Nephron progenitor cell (in vitro differentiated cells): Measurements from ENCODE around the gene TARM1.

Experiments used
- DNase-seq: peaks from one replicate; pipeline ENCODE4 v3.0.0; 2021
- H3K27ac Mint-ChIP-seq: 2 replicates; pipeline ENCODE4 v1.8.0; 2021; ENCODE audit warnings: mild to moderate bottlenecking, moderate library complexity, mixed read lengths
- H3K27me3 Mint-ChIP-seq: 2 replicates; pipeline ENCODE4 v1.8.0; 2021; ENCODE audit warnings: mild to moderate bottlenecking, low read depth, mixed read lengths; ENCODE audit not compliant: poor library complexity
- H3K36me3 Mint-ChIP-seq: 2 replicates; pipeline ENCODE4 v1.8.0; 2021; ENCODE audit warnings: low read depth, mixed read lengths
- H3K4me1 Mint-ChIP-seq: 2 replicates; pipeline ENCODE4 v1.8.0; 2021; ENCODE audit warnings: mixed read lengths
- H3K4me3 Mint-ChIP-seq: 2 replicates; pipeline ENCODE4 v1.8.0; 2021; ENCODE audit warnings: mild to moderate bottlenecking, moderate library complexity, mixed read lengths
- H3K9me3 Mint-ChIP-seq: 2 replicates; pipeline ENCODE4 v1.8.0; 2021; ENCODE audit warnings: mild to moderate bottlenecking, moderate library complexity, mixed read lengths
- CTCF ChIP-seq: fragments of 200-600 bp; sonication (generic); IDR thresholded peaks from 2 replicates; pipeline ENCODE4 v1.5.0; 2021; ENCODE audit warnings: antibody characterized with exemption

The TARM1 gene

GRCh38 chr19:54074851-54075250, 6.3 kb downstream of the TARM1 start:
- Mint-ChIP-seq H3K9me3 (peaks cover 18% of the 10 kb centered on the region), H3K27me3 (peaks cover 24% of the 10 kb centered on the region), H3K4me3 (no peak overlapping the region), H3K36me3 (no peaks in the 10 kb centered on the region), H3K4me1 (no peaks in the 10 kb centered on the region), H3K27ac (no peak overlapping the region)
- DNase-seq: no peak
- no peak for TF ChIP-seq CTCF

- DNase-seq: no peak
- no peak overlapping the region for H3K4me3 Mint-ChIP-seq
- peaks cover 20% of the 10 kb centered on the region for H3K27me3 Mint-ChIP-seq
- peaks cover 18% of the 10 kb centered on the region for H3K9me3 Mint-ChIP-seq
- TF ChIP-seq CTCF: no peak
- H3K27ac Mint-ChIP-seq: no peak overlapping the region
- no peaks in the 10 kb centered on the region for H3K36me3 Mint-ChIP-seq
- no peaks in the 10 kb centered on the region for H3K4me1 Mint-ChIP-seq
Observed at GRCh38 chr19:54073829-54074228, 7.3 kb downstream of the TARM1 start.

GRCh38 chr19:54069470-54069869, 11.7 kb downstream of the TARM1 start:
- Mint-ChIP-seq H3K4me1 (no peaks in the 10 kb centered on the region), H3K27me3 (peaks cover 11% of the 10 kb centered on the region), H3K4me3 (no peak overlapping the region), H3K27ac (no peak overlapping the region), H3K9me3 (peaks cover 21% of the 10 kb centered on the region), H3K36me3 (no peaks in the 10 kb centered on the region)
- no peak for DNase-seq
- no peak for TF ChIP-seq CTCF

- Mint-ChIP-seq H3K4me1 (no peaks in the 10 kb centered on the region), H3K27ac (no peak within 1 kb of the TSS), H3K36me3 (no peaks in the 10 kb centered on the region), H3K9me3 (peaks cover 3% of the 10 kb centered on the region), H3K27me3 (peaks cover 19% of the 10 kb centered on the region), H3K4me3 (no peak within 1 kb of the TSS)
- TF ChIP-seq CTCF: no peak
- no peak for DNase-seq
Observed at GRCh38 chr19:54063350-54064116, 17.6 kb downstream of the TARM1 start, which contains the start of gene VSTM1. Gene VSTM1 (minus strand): TSS chr19:54063897. CDS start chr19:54063777, 120 bp downstream.

GRCh38 chr19:54062643-54063042, 18.5 kb downstream of the TARM1 start:
- Mint-ChIP-seq H3K27me3 (peaks cover 19% of the 10 kb centered on the region), H3K9me3 (peaks cover 3% of the 10 kb centered on the region), H3K36me3 (no peaks in the 10 kb centered on the region), H3K27ac (no peak overlapping the region), H3K4me3 (no peak overlapping the region), H3K4me1 (no peaks in the 10 kb centered on the region)
- TF ChIP-seq CTCF: no peak
- DNase-seq: no peak

GRCh38 chr19:54047616-54048015, 33.5 kb downstream of the TARM1 start:
- H3K36me3 Mint-ChIP-seq: no peaks in the 10 kb centered on the region
- peaks cover 7% of the 10 kb centered on the region for H3K9me3 Mint-ChIP-seq
- H3K27me3 Mint-ChIP-seq: peaks cover 28% of the 10 kb centered on the region
- DNase-seq: no peak
- TF ChIP-seq CTCF: no peak
- H3K27ac Mint-ChIP-seq: no peak overlapping the region
- no peaks in the 10 kb centered on the region for H3K4me1 Mint-ChIP-seq
- no peak overlapping the region for H3K4me3 Mint-ChIP-seq
